CD4-positive, alpha-beta memory T cell (primary cell): ENCODE data around the gene SFN. TPM values are rescaled to one million over a fixed set of nuclear protein-coding genes. Genes with fewer than 3 reads are reported as not detected.
A peak's percentile ranks its signal among the peaks of the same experiment; 100 is the strongest.
"Not testable (repeated sequence)": the region's sequence is repeated elsewhere in the genome, so short reads cannot be mapped to it uniquely, and the experiment has no call there.

Source experiments
- CTCF ChIA-PET: fragments of 350-600 bp; sonication (Branson Sonifier 250); formaldehyde crosslinking; loops from one replicate; lab custom pipeline; 2021; ENCODE audit warnings: inconsistent platforms; ENCODE audit not compliant: partially characterized antibody; lab: Charles Lee
- POLR2A ChIA-PET: fragments of 350-600 bp; sonication (Branson Sonifier 250); formaldehyde crosslinking; loops from one replicate; lab custom pipeline; 2021; ENCODE audit not compliant: partially characterized antibody; lab: Charles Lee
- DNase-seq, 5 donors: peaks; one replicate each; pipeline versions ENCODE4 v3.0.0 to v3.0.0-alpha.2; 2020 to 2022; ENCODE audit warnings: mixed read lengths in 1 of 5
- H3K27ac ChIP-seq: one replicate; pipeline ENCODE4 v1.7.0; 2013; ENCODE audit warnings: low read depth, low read length
- H3K27me3 ChIP-seq: 2 replicates; pipeline ENCODE4 v1.7.0; 2013; ENCODE audit warnings: mild to moderate bottlenecking, low read length, moderate library complexity; ENCODE audit not compliant: insufficient read depth
- H3K36me3 ChIP-seq: 2 replicates; pipeline ENCODE4 v1.7.0; 2013; ENCODE audit warnings: mild to moderate bottlenecking, low read length, moderate library complexity; ENCODE audit not compliant: insufficient read depth
- H3K4me1 ChIP-seq: 2 replicates; pipeline ENCODE4 v1.7.0; 2013; ENCODE audit warnings: mild to moderate bottlenecking, low read length, moderate library complexity; ENCODE audit not compliant: insufficient read depth
- H3K4me3 ChIP-seq, 2 donors: one replicate each; pipeline ENCODE4 v1.7.0; 2013; ENCODE audit warnings: low read length in 2 of 2, mild to moderate bottlenecking in 1 of 2
- H3K9me3 ChIP-seq, 2 donors: one replicate each; pipeline ENCODE4 v1.7.0; 2013; ENCODE audit warnings: low read length in 2 of 2, control low read depth in 1 of 2; ENCODE audit not compliant: control insufficient read depth in 1 of 2
- H3K27ac Mint-ChIP-seq, 7 donors: one replicate each; pipeline ENCODE4 v1.8.0; 2020 to 2021; ENCODE audit warnings: mixed read lengths in 7 of 7, mild to moderate bottlenecking in 6 of 7, inconsistent platforms in 3 of 7, moderate library complexity in 3 of 7
- H3K27me3 Mint-ChIP-seq, 2 donors: one replicate each; pipeline ENCODE4 v1.8.0; 2020 to 2021; ENCODE audit warnings: mixed read lengths in 2 of 2
- H3K36me3 Mint-ChIP-seq, 2 donors: one replicate each; pipeline ENCODE4 v1.8.0; 2020 to 2021; ENCODE audit warnings: mixed read lengths in 2 of 2, inconsistent platforms in 1 of 2, mild to moderate bottlenecking in 1 of 2
- H3K4me1 Mint-ChIP-seq, 4 donors: one replicate each; pipeline ENCODE4 v1.8.0; 2020 to 2021; ENCODE audit warnings: mixed read lengths in 4 of 4, mild to moderate bottlenecking in 1 of 4
- H3K4me3 Mint-ChIP-seq, 8 donors: one replicate each; pipeline ENCODE4 v1.8.0; 2020 to 2021; ENCODE audit warnings: mixed read lengths in 8 of 8, mild to moderate bottlenecking in 7 of 8, moderate library complexity in 6 of 8, inconsistent platforms in 3 of 8
- H3K9me3 Mint-ChIP-seq, 8 donors: one replicate each; pipeline ENCODE4 v1.8.0; 2020 to 2021; ENCODE audit warnings: mixed read lengths in 8 of 8, mild to moderate bottlenecking in 5 of 8, inconsistent platforms in 3 of 8, moderate library complexity in 1 of 8
- intact Hi-C: fragments of 100-400 bp; cut with micrococcal nuclease; formaldehyde crosslinking; loops from one replicate; pipeline ENCODE4 v1.15.1; 2023
- polyA plus RNA-seq, 2 donors: library from polyadenylated mRNA; unstranded; fragments of 300-500 nt; fragmentation: Illumina TruSeq; gene quantifications; one replicate each; pipeline ENCODE4 v1.2.3, GENCODE V29; 2021
- total RNA-seq, 2 experiments: library from RNA; stranded (reverse); gene quantifications; one replicate each; pipeline ENCODE4 v1.2.3, GENCODE V29; 2021

SFN gene
- total and polyA plus RNA-seq, 4 experiments from 2014 or later: 0.76 to 0.83 TPM; not detected in 2

DNA sequence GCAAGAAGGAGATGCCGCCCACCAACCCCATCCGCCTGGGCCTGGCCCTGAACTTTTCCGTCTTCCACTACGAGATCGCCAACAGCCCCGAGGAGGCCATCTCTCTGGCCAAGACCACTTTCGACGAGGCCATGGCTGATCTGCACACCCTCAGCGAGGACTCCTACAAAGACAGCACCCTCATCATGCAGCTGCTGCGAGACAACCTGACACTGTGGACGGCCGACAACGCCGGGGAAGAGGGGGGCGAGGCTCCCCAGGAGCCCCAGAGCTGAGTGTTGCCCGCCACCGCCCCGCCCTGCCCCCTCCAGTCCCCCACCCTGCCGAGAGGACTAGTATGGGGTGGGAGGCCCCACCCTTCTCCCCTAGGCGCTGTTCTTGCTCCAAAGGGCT, 732 bp downstream of the SFN start:
- intact Hi-C loops: loop anchor here (2.0 kb wide), 2 partner anchors 53 to 75 kb away; no protein-coding TSS in a partner anchor
- CTCF ChIA-PET: interaction anchor here (0.6 to 3.0 kb wide), 7 partner anchors 8 to 145 kb away, joined by 5 to 15 read pairs (median 11); no protein-coding TSS in a partner anchor
- no peaks in the 10 kb centered on the region for H3K36me3 ChIP-seq
- peak overlapping the region; percentile 63 to 91 for H3K4me3 ChIP-seq
- peak overlapping the region; percentile 75 for H3K27ac ChIP-seq
- Mint-ChIP-seq H3K4me3 (peak overlapping the region; percentile 82 to 99 (median 96)), H3K4me1 (peaks cover 8 to 31% (median 23%) of the 10 kb centered on the region in 4 donors), H3K27me3 (no peaks in the 10 kb centered on the region), H3K27ac (peak overlapping the region in 6 of 7 donors; percentile 78 to 97 (median 92)), H3K36me3 (no peaks in the 10 kb centered on the region), H3K9me3 (no peaks in the 10 kb centered on the region)
- no peak for DNase-seq
- no peaks in the 10 kb centered on the region for H3K27me3 ChIP-seq
- no peaks in the 10 kb centered on the region for H3K9me3 ChIP-seq
- POLR2A ChIA-PET: interaction anchor here (2.6 to 4.0 kb wide), 3 partner anchors 30 to 75 kb away, joined by 31 to 34 read pairs (median 31); partner anchors contain the start of genes GPATCH3 and PIGV
- H3K4me1 ChIP-seq: peaks cover 30% of the 10 kb centered on the region

GRCh38 chr1:26864610-26865480, 1.9 kb downstream of the SFN start:
- H3K4me1 Mint-ChIP-seq: peaks cover 8 to 31% (median 23%) of the 10 kb centered on the region in 4 donors
- H3K4me3 ChIP-seq: peak overlapping the region; percentile 86 to 91
- H3K9me3 ChIP-seq: no peaks in the 10 kb centered on the region
- ChIA-PET POLR2A (interaction anchor here (0.7 to 4.0 kb wide), 31 partner anchors 8 to 1633 kb away, joined by 3 to 34 read pairs (median 5); partner anchors contain the start of genes GPATCH3, GPN2, PIGV and SYF2), CTCF (interaction anchor here (0.7 to 3.3 kb wide), 20 partner anchors 9 to 326 kb away, joined by 3 to 27 read pairs (median 6); partner anchors contain the start of genes GPATCH3, GPN2 and ZDHHC18)
- H3K27ac Mint-ChIP-seq: peak overlapping the region; percentile 86 to 97 (median 94)
- H3K4me1 ChIP-seq: peaks cover 30% of the 10 kb centered on the region
- no peaks in the 10 kb centered on the region for H3K36me3 ChIP-seq
- H3K27me3 Mint-ChIP-seq: no peaks in the 10 kb centered on the region
- DNase-seq: peak; percentile 93 to 95 (median 93)
- H3K4me3 Mint-ChIP-seq: peak overlapping the region; percentile 93 to 99 (median 96)
- no peaks in the 10 kb centered on the region for H3K36me3 Mint-ChIP-seq
- H3K27ac ChIP-seq: peak overlapping the region; percentile 75
- intact Hi-C loops: loop anchor here (1.0 to 2.0 kb wide), 5 partner anchors 13 to 76 kb away; partner anchors contain the start of gene GPN2
- H3K27me3 ChIP-seq: no peaks in the 10 kb centered on the region
- H3K9me3 Mint-ChIP-seq: no peaks in the 10 kb centered on the region

DNA sequence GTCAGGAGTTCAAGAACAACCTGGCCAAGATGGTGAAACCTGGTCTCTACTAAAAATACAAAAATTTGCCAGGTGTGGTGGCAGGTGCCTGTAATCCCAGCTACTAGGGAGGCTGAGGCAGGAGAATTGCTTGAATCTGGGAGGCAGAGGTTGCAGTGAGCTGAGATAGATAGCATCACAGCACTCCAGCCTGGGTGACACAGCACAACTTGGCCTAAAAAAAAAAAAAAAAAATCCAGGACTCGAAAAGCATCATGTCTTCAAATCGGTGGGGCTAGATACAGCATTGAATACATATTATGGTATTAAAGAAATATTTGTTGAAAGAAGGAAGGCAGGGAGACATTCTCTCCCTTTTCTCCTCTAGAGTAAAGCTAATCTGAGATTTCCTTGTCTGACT, 10.1 kb downstream of the SFN start:
- CTCF ChIA-PET: interaction anchor here (0.7 to 2.3 kb wide), 6 partner anchors 9 to 271 kb away, joined by 3 to 7 read pairs (median 4); no protein-coding TSS in a partner anchor
- H3K27me3 Mint-ChIP-seq, intact Hi-C loops, H3K9me3 ChIP-seq, DNase-seq, H3K27ac ChIP-seq, H3K4me3 Mint-ChIP-seq, H3K4me1 ChIP-seq, H3K27me3 ChIP-seq, H3K4me1 Mint-ChIP-seq, H3K36me3 Mint-ChIP-seq, H3K4me3 ChIP-seq, H3K9me3 Mint-ChIP-seq: not testable (repeated sequence)
- H3K36me3 ChIP-seq: peaks cover 17% of the 10 kb centered on the region
- peak overlapping the region in 1 of 7 donors; percentile 3 for H3K27ac Mint-ChIP-seq
- POLR2A ChIA-PET: interaction anchor here (1.5 kb wide), 1 partner anchor 8 kb away, joined by 4 read pairs; no protein-coding TSS in a partner anchor

- H3K4me1 ChIP-seq: no peaks in the 10 kb centered on the region
- Mint-ChIP-seq H3K4me3 (no peak overlapping the region), H3K27me3 (no peaks in the 10 kb centered on the region), H3K27ac (peak overlapping the region in 2 of 7 donors; percentile 2 to 30), H3K9me3 (peaks cover 0 to 2% (median 0%) of the 10 kb centered on the region in 8 donors), H3K4me1 (peaks cover 0 to 1% (median 0%) of the 10 kb centered on the region in 4 donors), H3K36me3 (peaks cover 4 to 21% of the 10 kb centered on the region in 2 donors)
- peaks cover 27% of the 10 kb centered on the region for H3K36me3 ChIP-seq
- ChIA-PET POLR2A (interaction anchor here (0.6 kb wide), 1 partner anchor 117 kb away, joined by 3 read pairs; no protein-coding TSS in a partner anchor), CTCF (interaction anchor here (1.1 to 2.3 kb wide), 4 partner anchors 8 to 64 kb away, joined by 3 to 7 read pairs (median 6); no protein-coding TSS in a partner anchor)
- H3K4me3 ChIP-seq: no peak overlapping the region
- no peaks in the 10 kb centered on the region for H3K27me3 ChIP-seq
- no peak for DNase-seq
- intact Hi-C loops: no loop called here
- H3K9me3 ChIP-seq: no peaks in the 10 kb centered on the region
- no peak overlapping the region for H3K27ac ChIP-seq
Observed at GRCh38 chr1:26874896-26875295, 11.9 kb downstream of the SFN start.

GRCh38 chr1:26877326-26877725, 14.4 kb downstream of the SFN start:
- Mint-ChIP-seq H3K36me3 (peaks cover 11 to 33% of the 10 kb centered on the region in 2 donors), H3K9me3 (peaks cover 0 to 2% (median 0%) of the 10 kb centered on the region in 8 donors), H3K27me3 (no peaks in the 10 kb centered on the region), H3K27ac (no peak overlapping the region), H3K4me3 (no peak overlapping the region), H3K4me1 (peaks cover 0 to 1% (median under 1%) of the 10 kb centered on the region in 4 donors)
- no peak for DNase-seq
- Histone ChIP-seq H3K27me3 (no peaks in the 10 kb centered on the region), H3K4me3 (no peak overlapping the region), H3K36me3 (peaks cover 32% of the 10 kb centered on the region), H3K27ac (no peak overlapping the region), H3K4me1 (no peaks in the 10 kb centered on the region), H3K9me3 (no peaks in the 10 kb centered on the region)
- POLR2A ChIA-PET: interaction anchor here (1.5 to 2.4 kb wide), 2 partner anchors 12 to 13 kb away, joined by 4 to 14 read pairs; partner anchors contain the start of gene GPN2
- intact Hi-C loops: no loop called here
- CTCF ChIA-PET: interaction anchor here (0.7 to 5.2 kb wide), 7 partner anchors 9 to 275 kb away, joined by 3 to 45 read pairs (median 4); no protein-coding TSS in a partner anchor

- intact Hi-C loops: no loop called here
- H3K36me3 Mint-ChIP-seq: peaks cover 30 to 55% of the 10 kb centered on the region in 2 donors
- H3K27ac ChIP-seq: no peak overlapping the region
- H3K36me3 ChIP-seq: peaks cover 56% of the 10 kb centered on the region
- H3K9me3 Mint-ChIP-seq: peaks cover 0 to 3% (median 0%) of the 10 kb centered on the region in 8 donors
- H3K4me1 ChIP-seq: no peaks in the 10 kb centered on the region
- H3K27me3 ChIP-seq: no peaks in the 10 kb centered on the region
- no peak overlapping the region for H3K27ac Mint-ChIP-seq
- POLR2A ChIA-PET: no interaction called here
- H3K4me1 Mint-ChIP-seq: peaks cover 0 to 5% (median 3%) of the 10 kb centered on the region in 4 donors
- no peak for DNase-seq
- H3K27me3 Mint-ChIP-seq: no peaks in the 10 kb centered on the region
- CTCF ChIA-PET: interaction anchor here (1.3 to 5.2 kb wide), 13 partner anchors 10 to 278 kb away, joined by 3 to 45 read pairs (median 10); partner anchors contain the start of genes GPATCH3 and GPN2
- H3K4me3 Mint-ChIP-seq: no peak overlapping the region
- no peak overlapping the region for H3K4me3 ChIP-seq
- H3K9me3 ChIP-seq: no peaks in the 10 kb centered on the region
Observed at GRCh38 chr1:26879793-26880192, 16.8 kb downstream of the SFN start.
